Osteoblast (primary cell): ENCODE data around the gene LYRM1. TPM values are rescaled to one million over a fixed set of nuclear protein-coding genes. Genes with fewer than 3 reads are reported as not detected.

Experiments used
- DNase-seq: peaks from one replicate; pipeline ENCODE4 v3.0.0; 2011; ENCODE audit warnings: low spot score, mixed read lengths; ENCODE audit not compliant: insufficient read length; ENCODE audit errors: missing footprints
- H2AFZ ChIP-seq: 2 replicates; pipeline ENCODE4 v1.6.0; 2011; ENCODE audit warnings: mild to moderate bottlenecking, low read length
- H3K27ac ChIP-seq: 2 replicates; pipeline ENCODE4 v1.5.1; 2011; ENCODE audit warnings: mild to moderate bottlenecking, low read depth, low read length, moderate library complexity
- H3K27me3 ChIP-seq: 2 replicates; pipeline ENCODE4 v1.6.0; 2012; ENCODE audit warnings: mild to moderate bottlenecking, control low read depth, inconsistent platforms, low read length, moderate library complexity; ENCODE audit not compliant: insufficient read depth
- H3K36me3 ChIP-seq: 2 replicates; pipeline ENCODE4 v1.5.1; 2011; ENCODE audit warnings: mild to moderate bottlenecking, low read length, control low read depth, moderate library complexity; ENCODE audit not compliant: insufficient read depth
- H3K4me1 ChIP-seq: 2 replicates; pipeline ENCODE4 v1.5.1; 2011; ENCODE audit warnings: mild to moderate bottlenecking, low read length, control low read depth, moderate library complexity; ENCODE audit not compliant: insufficient read depth
- H3K4me2 ChIP-seq: 2 replicates; pipeline ENCODE4 v1.6.0; 2011; ENCODE audit warnings: mild to moderate bottlenecking, low read length; ENCODE audit not compliant: insufficient read depth
- H3K4me3 ChIP-seq: fragments of 200-600 bp; sonication (generic); 3 replicates; pipeline ENCODE4 v1.5.1; 2012; ENCODE audit warnings: mild to moderate bottlenecking, low read length, inconsistent platforms; ENCODE audit not compliant: insufficient read depth
- H3K79me2 ChIP-seq: 2 replicates; pipeline ENCODE4 v1.6.0; 2012; ENCODE audit warnings: mild to moderate bottlenecking, low read length, control low read depth, inconsistent platforms; ENCODE audit not compliant: insufficient read depth
- H3K9me3 ChIP-seq: 2 replicates; pipeline ENCODE4 v1.5.1; 2011; ENCODE audit warnings: low read depth, low read length, control low read depth
- H4K20me1 ChIP-seq: 2 replicates; pipeline ENCODE4 v1.6.0; 2012; ENCODE audit warnings: mild to moderate bottlenecking, low read length, control low read depth; ENCODE audit not compliant: insufficient read depth
- CTCF ChIP-seq: IDR thresholded peaks from 2 replicates; pipeline ENCODE4 v1.5.1; 2011; ENCODE audit warnings: mild to moderate bottlenecking, low read depth, low read length, moderate library complexity; ENCODE audit errors: extremely low read depth
- total RNA-seq: library from RNA; depleted of rRNA; stranded (reverse); fragments of >200 nt; gene quantifications from 2 replicates; pipeline ENCODE4 v1.2.3, GENCODE V29; 2012

Gene LYRM1
- total RNA-seq, 1 donor, result 44.9 TPM

GRCh38 chr16:20916289-20916688 is 15.7 kb downstream of the LYRM1 start:
- no peaks in the 10 kb centered on the region for H3K27me3 ChIP-seq
- H3K4me2 ChIP-seq, result no peak overlapping the region
- no peak for DNase-seq
- no peak overlapping the region for H3K27ac ChIP-seq
- no peaks in the 10 kb centered on the region for H3K79me2 ChIP-seq
- H3K4me1 ChIP-seq, result peaks cover 35% of the 10 kb centered on the region
- no peaks in the 10 kb centered on the region for H3K36me3 ChIP-seq
- TF ChIP-seq CTCF, result no peak
- no peak overlapping the region for H2AFZ ChIP-seq
- H3K9me3 ChIP-seq, result no peaks in the 10 kb centered on the region
- H3K4me3 ChIP-seq, result no peak overlapping the region
- no peaks in the 10 kb centered on the region for H4K20me1 ChIP-seq

GRCh38 chr16:20916942-20917341 is 16.4 kb downstream of the LYRM1 start:
- Histone ChIP-seq H3K4me3 (no peak overlapping the region), H3K9me3 (no peaks in the 10 kb centered on the region), H3K36me3 (no peaks in the 10 kb centered on the region), H3K4me1 (peaks cover 28% of the 10 kb centered on the region), H3K79me2 (no peaks in the 10 kb centered on the region), H3K4me2 (no peak overlapping the region), H2AFZ (no peak overlapping the region), H3K27ac (no peak overlapping the region), H3K27me3 (no peaks in the 10 kb centered on the region), H4K20me1 (no peaks in the 10 kb centered on the region)
- TF ChIP-seq CTCF, result no peak
- DNase-seq, result no peak

GRCh38 chr16:20918486-20919239 is 18.1 kb downstream of the LYRM1 start:
- DNase-seq, result peak; percentile 81
- Histone ChIP-seq H2AFZ (peak overlapping the region; percentile 64), H3K4me2 (peak overlapping the region; percentile 5), H3K27me3 (no peaks in the 10 kb centered on the region), H3K36me3 (no peaks in the 10 kb centered on the region), H4K20me1 (no peaks in the 10 kb centered on the region), H3K4me3 (no peak overlapping the region), H3K4me1 (peaks cover 14% of the 10 kb centered on the region), H3K79me2 (no peaks in the 10 kb centered on the region), H3K27ac (peak overlapping the region; percentile 25), H3K9me3 (no peaks in the 10 kb centered on the region)
- no peak for TF ChIP-seq CTCF

GRCh38 chr16:20920091-20920490 is 19.5 kb downstream of the LYRM1 start:
- peaks cover 10% of the 10 kb centered on the region for H3K4me1 ChIP-seq
- peaks cover 3% of the 10 kb centered on the region for H3K36me3 ChIP-seq
- DNase-seq, result no peak
- H3K4me3 ChIP-seq, result no peak overlapping the region
- H2AFZ ChIP-seq, result no peak overlapping the region
- no peak overlapping the region for H3K27ac ChIP-seq
- H3K9me3 ChIP-seq, result no peaks in the 10 kb centered on the region
- H3K4me2 ChIP-seq, result no peak overlapping the region
- H3K27me3 ChIP-seq, result no peaks in the 10 kb centered on the region
- TF ChIP-seq CTCF, result no peak
- H3K79me2 ChIP-seq, result no peaks in the 10 kb centered on the region
- H4K20me1 ChIP-seq, result no peaks in the 10 kb centered on the region
